ENCODE data around the gene PRR13. TPM values are rescaled to one million over a fixed set of nuclear protein-coding genes. Genes with fewer than 3 reads are reported as not detected.

Gene PRR13
- total RNA-seq, 1 experiment from 2014 or later, result 216 TPM

DNA sequence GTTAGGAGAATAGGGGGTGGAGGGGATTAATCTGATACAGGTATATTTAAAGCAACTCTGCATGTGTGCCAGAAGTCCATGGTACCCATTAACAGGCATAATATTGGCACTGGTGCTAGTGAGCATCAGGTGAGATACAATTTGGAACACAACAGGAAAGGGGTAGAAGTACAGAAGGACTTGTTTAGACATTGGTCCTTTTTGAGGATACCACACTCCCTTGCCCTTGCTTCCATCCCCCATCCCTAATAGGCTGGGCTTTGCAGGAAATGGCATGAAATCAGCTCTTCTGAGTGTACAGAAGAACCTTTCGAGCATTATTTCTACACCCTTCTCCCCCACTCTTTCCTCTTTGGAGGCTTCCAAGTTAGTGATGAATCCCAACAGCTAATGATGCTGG is 26.7 kb downstream of the PRR13 start:
- Histone ChIP-seq H4K20me1 (ENCODE audit: insufficient read depth) (peaks cover 35% of the 10 kb centered on the region), H3K4me3 (replicated peaks in 1 of 2; ENCODE audit: low read depth in 1 of 2, low read length in 2 of 2) (no peak overlapping the region), H3K4me1 (ENCODE audit: control insufficient read depth in 1 of 2, insufficient read depth in 2 of 2, low read length in 2 of 2) (no peaks in the 10 kb centered on the region), H3K27ac (ENCODE audit: low read depth, low read length) (no peak overlapping the region), H3K4me2 (ENCODE audit: low read length) (no peak overlapping the region), H3K27me3 (ENCODE audit: insufficient read depth, low read length) (no peaks in the 10 kb centered on the region), H3K9ac (ENCODE audit: low read length) (no peak overlapping the region), H3K9me3 (ENCODE audit: control insufficient read depth in 1 of 2, insufficient read depth in 1 of 2, low read depth in 1 of 2, low read length in 2 of 2) (no peaks in the 10 kb centered on the region), H3K79me2 (ENCODE audit: insufficient read depth, low read length) (peaks cover 99% of the 10 kb centered on the region), H3K9me2 (ENCODE audit: insufficient read depth) (no peaks in the 10 kb centered on the region), H2AFZ (ENCODE audit: low read depth, low read length, poor library complexity, severe bottlenecking) (no peak overlapping the region), H3K36me3 (ENCODE audit: control insufficient read depth in 1 of 2, insufficient read depth in 2 of 2, low read length in 2 of 2) (peaks cover 90 to 93% of the 10 kb centered on the region in 2 experiments)
- RAD21 ChIA-PET (ENCODE audit: low non-redundant PET in 1 of 2, low total read pairs in 2 of 2, uncharacterized antibody in 2 of 2, unreplicated experiment in 2 of 2), result no interaction called here
- intact Hi-C loops (cut with micrococcal nuclease), result no loop called here
- TF ChIP-seq SIN3A (IDR thresholded peaks at IDR 0.05; ENCODE audit: low read depth) (no peak), YY1 (IDR thresholded peaks at IDR 0.05; ENCODE audit: extremely low read depth, insufficient replicate concordance, low read depth, low read length) (no peak), POLR2AphosphoS5 (IDR thresholded peaks at IDR 0.05; ENCODE audit: low read depth, low read length) (no peak), EGR1 (IDR thresholded peaks at IDR 0.05; ENCODE audit: low read depth) (no peak), RAD21 (IDR thresholded peaks at IDR 0.05; ENCODE audit: low read depth) (no peak), FOSL1 (IDR thresholded peaks at IDR 0.05; ENCODE audit: low read depth) (no peak), ZFX (IDR thresholded peaks at IDR 0.05) (no peak), CBX3 (IDR thresholded peaks at IDR 0.05; ENCODE audit: low read depth) (no peak), ZNF274 (IDR thresholded peaks at IDR 0.05; ENCODE audit: low read depth, low read length) (no peak), EZH2 (IDR thresholded peaks at IDR 0.05) (no peak), ELF1 (IDR thresholded peaks at IDR 0.05; ENCODE audit: borderline replicate concordance, low read depth) (no peak), POLR2A (IDR thresholded peaks at IDR 0.05; ENCODE audit: borderline replicate concordance, extremely low read depth, insufficient read depth, insufficient read length) (no peak), CEBPB (IDR thresholded peaks at IDR 0.05; ENCODE audit: low read depth) (no peak)
- TF ChIP-seq, protein P1, sequence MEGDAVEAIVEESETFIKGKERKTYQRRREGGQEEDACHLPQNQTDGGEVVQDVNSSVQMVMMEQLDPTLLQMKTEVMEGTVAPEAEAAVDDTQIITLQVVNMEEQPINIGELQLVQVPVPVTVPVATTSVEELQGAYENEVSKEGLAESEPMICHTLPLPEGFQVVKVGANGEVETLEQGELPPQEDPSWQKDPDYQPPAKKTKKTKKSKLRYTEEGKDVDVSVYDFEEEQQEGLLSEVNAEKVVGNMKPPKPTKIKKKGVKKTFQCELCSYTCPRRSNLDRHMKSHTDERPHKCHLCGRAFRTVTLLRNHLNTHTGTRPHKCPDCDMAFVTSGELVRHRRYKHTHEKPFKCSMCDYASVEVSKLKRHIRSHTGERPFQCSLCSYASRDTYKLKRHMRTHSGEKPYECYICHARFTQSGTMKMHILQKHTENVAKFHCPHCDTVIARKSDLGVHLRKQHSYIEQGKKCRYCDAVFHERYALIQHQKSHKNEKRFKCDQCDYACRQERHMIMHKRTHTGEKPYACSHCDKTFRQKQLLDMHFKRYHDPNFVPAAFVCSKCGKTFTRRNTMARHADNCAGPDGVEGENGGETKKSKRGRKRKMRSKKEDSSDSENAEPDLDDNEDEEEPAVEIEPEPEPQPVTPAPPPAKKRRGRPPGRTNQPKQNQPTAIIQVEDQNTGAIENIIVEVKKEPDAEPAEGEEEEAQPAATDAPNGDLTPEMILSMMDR (IDR thresholded peaks at IDR 0.05 in 2 of 3, conservative IDR thresholded peaks at IDR 0.05 in 1 of 3; ENCODE audit: borderline replicate concordance in 1 of 3, insufficient read depth in 1 of 3, low read depth in 2 of 3, low read length in 2 of 3), result no peak
- TF ChIP-seq, protein P2, sequence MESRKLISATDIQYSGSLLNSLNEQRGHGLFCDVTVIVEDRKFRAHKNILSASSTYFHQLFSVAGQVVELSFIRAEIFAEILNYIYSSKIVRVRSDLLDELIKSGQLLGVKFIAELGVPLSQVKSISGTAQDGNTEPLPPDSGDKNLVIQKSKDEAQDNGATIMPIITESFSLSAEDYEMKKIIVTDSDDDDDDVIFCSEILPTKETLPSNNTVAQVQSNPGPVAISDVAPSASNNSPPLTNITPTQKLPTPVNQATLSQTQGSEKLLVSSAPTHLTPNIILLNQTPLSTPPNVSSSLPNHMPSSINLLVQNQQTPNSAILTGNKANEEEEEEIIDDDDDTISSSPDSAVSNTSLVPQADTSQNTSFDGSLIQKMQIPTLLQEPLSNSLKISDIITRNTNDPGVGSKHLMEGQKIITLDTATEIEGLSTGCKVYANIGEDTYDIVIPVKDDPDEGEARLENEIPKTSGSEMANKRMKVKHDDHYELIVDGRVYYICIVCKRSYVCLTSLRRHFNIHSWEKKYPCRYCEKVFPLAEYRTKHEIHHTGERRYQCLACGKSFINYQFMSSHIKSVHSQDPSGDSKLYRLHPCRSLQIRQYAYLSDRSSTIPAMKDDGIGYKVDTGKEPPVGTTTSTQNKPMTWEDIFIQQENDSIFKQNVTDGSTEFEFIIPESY (IDR thresholded peaks at IDR 0.05; ENCODE audit: extremely low read depth, insufficient replicate concordance, low read length), result no peak
- TF ChIP-seq, protein P3, sequence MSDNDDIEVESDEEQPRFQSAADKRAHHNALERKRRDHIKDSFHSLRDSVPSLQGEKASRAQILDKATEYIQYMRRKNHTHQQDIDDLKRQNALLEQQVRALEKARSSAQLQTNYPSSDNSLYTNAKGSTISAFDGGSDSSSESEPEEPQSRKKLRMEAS (IDR thresholded peaks at IDR 0.05), result no peak
- DNase-seq (ENCODE audit: low read depth, low spot score), result no peak
- BruUV-seq (replicated peaks), result no TSS peak
- ATAC-seq, result no peak
- POLR2A ChIA-PET, result no interaction called here
- CTCF ChIA-PET, result no interaction called here

Data from HCT116 (cell line).